ENCODE results near the gene PLAU.
"Not testable (repeated sequence)": the region's sequence is repeated elsewhere in the genome, so short reads cannot be mapped to it uniquely, and the experiment has no call there.

The PLAU gene

DNA sequence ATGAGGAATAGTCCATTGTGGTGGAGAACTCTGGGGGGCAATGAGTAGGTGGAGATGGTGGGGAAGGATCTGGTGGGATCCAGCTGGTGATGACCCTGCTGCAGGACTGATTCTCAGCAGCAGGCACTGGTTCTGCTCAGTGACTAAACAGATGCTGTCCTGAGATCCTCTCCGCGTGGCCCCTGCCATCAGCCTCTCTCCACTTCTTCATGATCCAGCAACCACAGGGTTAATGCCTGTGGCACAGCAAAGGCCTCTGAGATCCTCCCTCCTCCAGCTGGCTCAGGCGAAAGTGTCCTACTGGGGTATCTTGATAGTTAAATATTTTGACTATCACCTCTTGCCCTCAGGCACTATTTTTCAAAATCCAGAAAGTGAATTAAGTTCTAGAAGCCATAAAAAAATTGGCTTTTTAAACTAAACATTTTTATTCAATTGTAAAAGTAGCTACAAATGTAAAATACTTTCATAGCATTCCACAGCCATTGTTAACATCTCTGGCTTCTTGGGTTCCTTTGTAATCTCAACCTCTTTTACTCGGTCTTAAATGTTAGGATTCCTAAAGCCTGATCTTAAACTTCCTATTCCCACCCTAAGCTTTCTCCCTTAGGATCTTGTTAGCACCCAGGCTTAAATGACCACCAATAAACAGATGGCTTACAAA lies 13.1 kb downstream of the PLAU start:
- no peak for DNase-seq

GRCh38 chr10:73924935-73925334 lies 14.0 kb downstream of the PLAU start:
- no peak for DNase-seq

DNA sequence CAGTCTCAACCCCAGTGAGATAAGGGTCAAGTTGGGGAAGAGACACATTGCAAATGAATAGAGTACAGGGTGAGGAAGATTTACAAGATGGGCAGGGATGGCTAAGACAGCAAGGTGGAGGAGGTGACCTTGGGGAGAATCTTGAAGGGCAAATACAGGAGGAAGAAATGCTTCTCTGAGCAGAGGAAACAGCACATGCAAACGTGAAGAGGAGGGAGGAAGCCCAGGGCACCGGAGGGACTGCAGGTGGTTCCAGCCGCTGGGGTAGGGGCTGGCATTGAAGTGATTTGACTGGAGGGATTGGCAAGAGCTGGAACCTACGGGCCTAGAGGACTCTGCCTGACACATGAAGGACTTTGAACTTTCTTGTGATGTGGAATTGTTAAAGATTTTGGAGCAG lies 14.6 kb downstream of the PLAU start:
- DNase-seq: no peak

- DNase-seq: no peak
Measured at GRCh38 chr10:73926152-73926764, 15.3 kb downstream of the PLAU start.

DNA sequence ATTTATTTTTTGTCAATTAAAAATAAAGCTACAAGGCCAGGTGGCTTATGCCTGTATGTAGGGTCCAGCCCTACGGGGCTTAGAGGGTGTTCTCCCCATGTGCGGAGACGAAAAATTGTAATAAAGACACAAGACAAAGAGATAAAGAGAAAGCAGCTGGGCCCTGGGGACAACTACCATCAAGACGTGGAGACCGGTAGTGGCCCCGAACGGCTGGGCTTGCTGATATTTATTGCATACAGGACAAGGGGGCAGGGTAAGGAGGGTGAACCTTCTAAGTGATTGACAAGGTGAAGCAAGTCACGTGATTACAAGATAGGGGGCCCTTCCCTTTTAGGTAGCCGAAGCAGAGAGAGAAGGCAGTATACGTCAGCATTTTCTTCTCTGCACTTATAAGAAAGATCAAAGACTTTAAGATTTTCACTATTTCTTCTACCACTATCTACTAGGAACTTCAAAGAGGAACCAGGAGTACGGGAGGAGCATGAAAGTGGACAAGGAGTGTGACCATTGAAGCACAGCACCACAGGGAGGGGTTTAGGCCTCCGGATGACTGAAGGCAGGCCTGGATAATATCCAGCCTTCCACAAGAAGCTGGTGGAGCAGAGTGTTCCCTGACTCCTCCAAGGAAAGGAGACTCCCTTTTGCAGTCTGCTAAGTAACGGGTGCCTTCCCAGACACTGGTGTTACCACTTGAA lies 19.8 kb downstream of the PLAU start:
- not testable (repeated sequence) for DNase-seq

DNA sequence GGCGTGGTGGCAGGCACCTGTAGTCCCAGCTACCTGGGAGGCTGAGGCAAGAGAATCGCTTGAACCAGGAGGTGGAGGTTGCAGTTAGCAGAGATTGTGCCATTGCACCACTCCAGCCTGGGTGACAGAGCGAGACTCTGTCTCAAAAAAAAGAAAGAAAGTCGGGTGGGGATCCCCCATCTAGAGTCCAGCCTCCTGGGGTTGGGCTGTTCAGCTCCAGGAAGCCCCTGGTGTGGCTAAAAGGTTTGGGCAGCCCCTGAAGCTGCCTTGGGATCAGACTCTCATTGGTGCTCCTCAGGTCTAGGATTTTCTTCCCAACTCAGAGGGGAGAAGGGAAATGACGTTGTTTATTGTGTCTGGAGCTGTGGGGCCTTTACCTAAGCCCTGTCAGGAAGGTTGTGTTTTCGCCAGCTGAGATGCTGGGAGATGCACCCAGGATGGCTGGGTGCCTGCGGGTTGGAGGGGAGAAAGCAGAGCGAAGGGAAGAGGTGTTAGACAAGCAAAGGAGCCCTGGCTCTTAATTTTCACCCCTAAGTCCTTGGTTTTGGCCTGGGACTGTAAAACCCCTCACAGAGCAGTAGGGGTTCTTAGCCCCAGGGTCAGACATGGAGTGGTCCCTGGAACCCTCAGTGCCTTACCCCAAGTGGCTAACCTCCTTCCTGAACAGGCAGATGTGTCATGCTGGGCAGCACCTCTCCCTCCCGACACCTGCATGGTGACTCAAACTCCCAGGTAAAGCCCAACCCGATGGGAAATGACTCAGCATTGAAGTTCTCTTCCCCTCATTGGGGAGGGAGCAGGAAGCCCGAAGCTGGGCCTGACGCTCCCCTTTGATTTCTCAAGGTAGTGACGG lies 21.1 kb downstream of the PLAU start:
- no peak for DNase-seq

GRCh38 chr10:73932620-73933112 lies 21.7 kb downstream of the PLAU start:
- no peak for DNase-seq

DNA sequence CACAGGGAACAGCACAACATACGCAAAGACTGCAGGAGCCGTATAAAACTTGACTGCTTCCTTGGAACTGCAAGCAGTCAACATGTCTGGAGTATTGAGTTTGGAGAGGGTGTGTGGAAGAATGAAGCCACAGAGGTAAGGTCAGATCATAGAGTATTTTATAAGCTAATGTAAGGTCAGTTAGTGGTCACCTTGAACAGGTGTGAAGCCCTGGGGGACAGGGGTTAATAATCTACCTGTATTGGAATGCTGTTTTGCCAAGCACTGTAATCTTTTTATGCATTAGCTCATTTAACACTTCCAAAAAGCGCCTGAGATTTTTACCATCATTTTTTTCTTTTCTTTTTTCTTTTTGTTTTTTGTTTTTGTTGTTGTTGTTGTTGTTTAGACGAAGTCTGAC lies 23.1 kb downstream of the PLAU start:
- no peak for DNase-seq

- no peak for DNase-seq
Measured at GRCh38 chr10:73935895-73936294, 25.0 kb downstream of the PLAU start.

DNA sequence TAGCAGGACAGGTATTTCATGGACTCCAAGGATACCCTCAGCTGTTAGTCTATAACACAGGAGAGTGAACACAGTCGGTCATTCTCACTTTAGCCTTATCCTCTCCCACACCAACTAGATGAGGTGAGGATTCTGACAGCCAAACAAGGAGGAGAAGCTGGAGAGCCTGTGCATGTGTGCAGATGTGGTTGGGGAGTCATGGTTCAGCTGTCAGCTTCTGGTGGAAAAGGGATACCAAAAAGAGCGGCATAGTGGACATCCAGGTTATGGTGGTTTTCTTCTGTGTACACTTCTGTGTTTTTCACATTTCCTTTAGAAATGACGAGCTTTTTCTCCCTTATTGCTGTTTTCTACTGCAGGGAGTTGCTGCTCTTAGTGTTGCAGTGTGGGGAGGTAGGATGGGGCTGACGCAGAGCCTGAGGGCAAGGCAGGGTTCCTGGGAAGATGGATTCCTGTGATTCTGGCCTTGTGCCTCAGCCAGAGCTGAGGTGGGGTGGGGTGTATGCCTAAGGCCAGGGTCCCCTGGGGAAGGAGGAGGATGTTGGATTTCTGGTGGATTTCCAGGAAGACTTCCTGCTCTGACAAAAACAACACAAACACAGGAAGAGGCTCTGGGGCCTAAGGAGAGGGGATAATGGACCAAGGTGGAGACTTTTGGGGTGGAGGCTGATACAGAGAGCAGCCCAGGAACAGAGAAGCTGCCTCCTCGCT lies 26.6 kb downstream of the PLAU start:
- no peak for DNase-seq

- DNase-seq: no peak
Measured at GRCh38 chr10:73940634-73941221, 29.8 kb downstream of the PLAU start.

DNA sequence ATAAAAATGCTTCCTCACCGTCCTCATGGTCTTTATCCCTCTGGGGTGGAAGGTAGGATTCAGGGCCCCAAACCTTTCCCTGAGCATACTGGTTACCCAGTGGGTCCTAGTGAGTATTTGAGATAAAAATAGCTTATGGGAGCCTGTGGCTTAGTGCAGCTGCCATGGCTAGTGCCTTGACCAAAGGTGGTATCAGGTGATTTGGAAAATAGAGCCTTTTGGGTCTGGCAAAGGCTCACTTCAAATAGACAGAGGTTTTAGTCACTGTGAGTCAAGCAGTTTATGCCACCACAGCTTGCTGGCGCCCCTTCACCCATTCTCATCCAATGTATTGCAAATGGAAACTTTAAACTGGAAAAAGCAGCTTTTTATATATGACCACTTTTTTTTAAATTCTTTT lies 30.4 kb downstream of the PLAU start:
- no peak for DNase-seq

DNA sequence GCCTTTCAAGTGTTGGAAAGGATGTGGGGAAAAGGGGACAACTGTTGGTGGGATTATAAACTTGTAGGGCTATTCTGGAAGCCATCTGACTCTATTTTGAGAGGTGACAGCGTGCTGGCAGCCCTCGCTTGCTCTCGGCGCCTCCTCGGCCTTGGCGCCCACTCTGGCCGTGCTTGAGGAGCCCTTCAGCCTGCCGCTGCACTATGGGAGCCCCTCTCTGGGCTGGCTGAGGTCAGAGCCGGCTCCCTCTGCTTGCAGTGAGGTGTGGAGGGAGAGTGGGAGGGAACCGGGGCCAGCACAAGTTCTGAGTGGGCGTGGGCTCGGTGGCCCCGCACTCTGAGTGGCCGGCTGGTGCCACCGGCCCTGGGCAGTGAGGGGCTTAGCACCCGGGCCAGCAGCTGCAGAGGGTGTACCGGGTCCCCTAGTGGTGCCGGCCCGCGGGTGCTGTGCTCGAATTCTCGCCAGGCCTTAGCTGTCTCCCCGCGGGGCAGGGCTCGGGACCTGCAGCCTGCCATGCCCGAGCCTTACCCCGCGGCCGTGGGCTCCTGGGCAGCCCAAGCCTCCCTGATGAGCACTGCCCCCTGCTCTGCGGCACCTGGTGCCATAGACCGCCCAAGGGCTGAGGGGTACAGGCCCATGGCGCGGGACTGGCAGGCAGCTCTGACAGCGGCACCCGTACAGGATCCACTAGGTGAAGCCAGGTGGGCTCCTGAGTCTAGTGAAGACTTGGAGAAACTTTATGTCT lies 33.6 kb downstream of the PLAU start:
- no peak for DNase-seq

GRCh38 chr10:73946253-73947145 lies 35.6 kb downstream of the PLAU start:
- DNase-seq: no peak

DNA sequence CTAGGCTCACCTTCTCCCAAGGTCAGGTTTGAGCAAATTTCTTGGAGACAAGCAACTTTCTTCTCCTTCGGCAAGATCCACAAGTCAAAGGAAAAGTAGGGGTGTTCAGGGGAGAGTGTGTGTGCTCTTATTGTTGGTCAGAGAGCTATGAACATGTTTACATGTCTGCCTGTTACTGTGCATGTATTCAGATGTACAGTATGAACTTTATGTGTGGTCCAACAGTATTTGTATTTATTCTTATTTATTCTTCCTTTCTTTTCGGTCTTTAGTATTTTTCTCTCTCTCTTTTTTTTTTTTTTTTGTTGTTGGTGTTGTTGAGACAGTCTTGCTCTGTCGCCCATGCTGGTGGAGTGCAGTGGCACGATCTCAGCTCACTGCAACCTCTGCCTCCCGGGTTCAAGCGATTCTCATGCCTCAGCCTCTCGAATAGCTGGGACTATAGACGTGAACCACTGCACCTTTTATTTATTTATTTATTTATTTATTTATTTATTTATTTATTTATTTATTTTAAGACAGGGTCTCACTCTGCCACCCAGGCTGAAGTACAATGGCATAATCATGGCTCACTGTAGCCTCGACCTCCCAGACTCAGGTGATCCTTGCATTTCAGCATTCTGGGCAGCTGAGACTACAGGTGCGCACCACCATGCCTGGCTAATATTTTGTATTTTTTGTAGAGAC lies 38.2 kb downstream of the PLAU start:
- no peak for DNase-seq

DNA sequence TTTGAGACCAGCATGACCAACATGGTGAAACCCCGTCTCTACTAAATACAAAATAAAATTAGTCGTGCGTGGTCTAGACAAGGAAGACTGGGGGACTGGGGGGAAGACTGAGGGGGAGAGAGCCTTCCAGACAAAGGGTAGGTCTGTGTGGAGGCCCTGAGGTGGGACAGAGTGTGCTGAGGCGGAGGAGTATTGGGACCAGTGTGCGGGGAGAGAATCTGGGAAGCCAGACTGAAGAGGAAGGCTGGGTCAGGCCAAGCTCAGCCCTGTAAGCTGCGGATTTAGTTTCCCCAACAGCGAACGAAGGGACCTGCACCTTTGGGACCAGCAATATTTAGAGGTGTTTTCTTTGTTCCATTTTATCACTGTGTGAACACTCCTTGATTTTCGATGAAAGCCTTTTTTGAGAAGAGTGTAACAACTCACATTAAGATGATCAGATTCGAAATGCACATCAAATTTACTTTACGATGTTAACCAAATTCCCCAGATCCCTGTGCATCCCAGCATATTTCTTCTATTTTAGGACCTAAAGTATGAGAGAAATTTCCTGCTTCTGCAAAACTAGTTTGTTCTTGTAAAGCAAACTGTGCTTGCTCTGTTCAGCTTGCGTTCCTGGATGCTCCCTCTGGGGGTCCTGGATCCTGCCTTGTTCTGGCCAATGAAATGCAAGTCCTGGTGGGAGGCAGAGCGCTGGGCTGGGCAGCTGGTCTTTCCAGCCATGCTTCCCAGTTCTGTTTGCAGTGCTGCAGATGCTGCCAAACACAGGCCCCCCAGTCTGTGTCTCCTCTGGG lies 39.4 kb downstream of the PLAU start:
- DNase-seq: no peak

- DNase-seq: no peak
Measured at GRCh38 chr10:73953665-73954064, 42.7 kb downstream of the PLAU start.

DNA sequence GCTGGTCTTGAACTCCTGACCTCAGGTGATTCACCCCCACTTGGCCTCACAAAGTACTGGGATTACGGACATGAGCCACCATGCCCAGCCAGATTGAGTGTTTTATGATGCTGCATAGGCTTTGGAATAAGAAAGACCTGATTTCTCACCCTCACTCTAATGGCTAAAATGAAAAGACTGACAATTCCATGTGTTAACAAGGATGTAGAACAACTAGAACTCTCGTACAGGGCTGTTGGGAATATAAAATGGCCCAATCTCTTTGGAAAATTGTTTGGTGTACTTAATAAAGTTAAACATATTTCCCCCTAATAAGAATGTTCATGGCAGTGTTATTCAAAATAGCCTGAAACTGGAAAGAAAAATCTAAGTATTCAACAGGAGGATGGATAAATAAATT lies 43.8 kb downstream of the PLAU start:
- DNase-seq: no peak

GRCh38 chr10:73955719-73956118 lies 44.8 kb downstream of the PLAU start:
- DNase-seq: no peak

All from NCI-H1092 (cell line).